Measurements from ENCODE around the gene HMX1.

HMX1 gene

GRCh38 chr4:8913121-8913857 lies 41.6 kb upstream of the HMX1 start:
- intact Hi-C loops (cut with micrococcal nuclease), result no loop called here

DNA sequence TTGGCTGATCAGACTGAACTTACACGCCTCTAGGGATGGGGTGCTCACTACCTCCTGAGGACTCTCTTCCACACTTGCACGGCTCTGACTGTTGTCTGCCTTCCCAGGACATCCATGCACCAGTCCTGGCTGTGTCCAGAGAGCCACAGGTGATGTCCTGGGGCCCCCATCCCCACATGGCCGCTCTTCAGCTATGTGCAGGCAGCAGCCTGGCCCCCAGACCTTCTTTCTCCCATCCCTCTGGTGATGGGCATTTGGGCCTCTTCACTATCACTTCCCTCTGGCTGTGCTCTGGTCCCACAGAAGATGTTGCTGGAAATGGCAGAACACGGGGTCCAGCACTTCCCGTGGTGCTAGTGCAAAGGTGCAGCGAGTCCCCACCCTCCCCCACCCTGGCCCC lies 40.9 kb upstream of the HMX1 start:
- intact Hi-C loops (cut with micrococcal nuclease), result no loop called here
- Mint-ChIP-seq H3K36me3 (ENCODE audit: low read depth) (no peaks in the 10 kb centered on the region), H3K27ac (no peak overlapping the region), H3K4me3 (no peak overlapping the region), H3K4me1 (ENCODE audit: low read depth) (no peaks in the 10 kb centered on the region), H3K9me3 (no peaks in the 10 kb centered on the region), H3K27me3 (no peaks in the 10 kb centered on the region)

More at GRCh38 chr4:8913121-8913857, 41.6 kb upstream of the HMX1 start:
- no peak overlapping the region for H3K4me3 Mint-ChIP-seq
- H3K27ac Mint-ChIP-seq, result no peak overlapping the region
- no peaks in the 10 kb centered on the region for H3K36me3 Mint-ChIP-seq (ENCODE audit: low read depth)
- H3K9me3 Mint-ChIP-seq, result no peaks in the 10 kb centered on the region
- no peaks in the 10 kb centered on the region for H3K4me1 Mint-ChIP-seq (ENCODE audit: low read depth)
- no peaks in the 10 kb centered on the region for H3K27me3 Mint-ChIP-seq

- Mint-ChIP-seq H3K4me3 (no peak overlapping the region), H3K36me3 (ENCODE audit: low read depth) (no peaks in the 10 kb centered on the region), H3K4me1 (ENCODE audit: low read depth) (no peaks in the 10 kb centered on the region), H3K27ac (no peak overlapping the region), H3K27me3 (no peaks in the 10 kb centered on the region), H3K9me3 (no peaks in the 10 kb centered on the region)
- intact Hi-C loops (cut with micrococcal nuclease), result no loop called here
These were observed 40.4 kb upstream of the HMX1 start for GRCh38 chr4:8912089-8912455.

- no peaks in the 10 kb centered on the region for H3K36me3 Mint-ChIP-seq (ENCODE audit: low read depth)
- intact Hi-C loops (cut with micrococcal nuclease), result no loop called here
- no peaks in the 10 kb centered on the region for H3K9me3 Mint-ChIP-seq
- no peak overlapping the region for H3K27ac Mint-ChIP-seq
- no peaks in the 10 kb centered on the region for H3K27me3 Mint-ChIP-seq
- no peaks in the 10 kb centered on the region for H3K4me1 Mint-ChIP-seq (ENCODE audit: low read depth)
- H3K4me3 Mint-ChIP-seq, result no peak overlapping the region
These were observed 39.9 kb upstream of the HMX1 start for GRCh38 chr4:8911316-8912088.

- H3K9me3 Mint-ChIP-seq, result no peaks in the 10 kb centered on the region
- H3K27ac Mint-ChIP-seq, result no peak overlapping the region
- no peaks in the 10 kb centered on the region for H3K4me1 Mint-ChIP-seq (ENCODE audit: low read depth)
- no peaks in the 10 kb centered on the region for H3K36me3 Mint-ChIP-seq (ENCODE audit: low read depth)
- intact Hi-C loops (cut with micrococcal nuclease), result no loop called here
- H3K27me3 Mint-ChIP-seq, result no peaks in the 10 kb centered on the region
- H3K4me3 Mint-ChIP-seq, result no peak overlapping the region
These were observed 39.2 kb upstream of the HMX1 start for GRCh38 chr4:8910822-8911315.

- Mint-ChIP-seq H3K27me3 (no peaks in the 10 kb centered on the region), H3K9me3 (no peaks in the 10 kb centered on the region), H3K27ac (no peak overlapping the region), H3K4me1 (ENCODE audit: low read depth) (no peaks in the 10 kb centered on the region), H3K36me3 (ENCODE audit: low read depth) (no peaks in the 10 kb centered on the region), H3K4me3 (no peak overlapping the region)
- intact Hi-C loops (cut with micrococcal nuclease), result no loop called here
These were observed 38.6 kb upstream of the HMX1 start for GRCh38 chr4:8910100-8910821.

- H3K4me1 Mint-ChIP-seq (ENCODE audit: low read depth), result no peaks in the 10 kb centered on the region
- H3K4me3 Mint-ChIP-seq, result no peak overlapping the region
- H3K36me3 Mint-ChIP-seq (ENCODE audit: low read depth), result no peaks in the 10 kb centered on the region
- no peaks in the 10 kb centered on the region for H3K27me3 Mint-ChIP-seq
- H3K27ac Mint-ChIP-seq, result no peak overlapping the region
- no peaks in the 10 kb centered on the region for H3K9me3 Mint-ChIP-seq
- intact Hi-C loops (cut with micrococcal nuclease), result no loop called here
These were observed 37.9 kb upstream of the HMX1 start for GRCh38 chr4:8909548-8909947.

GRCh38 chr4:8908206-8908893 lies 36.7 kb upstream of the HMX1 start:
- Mint-ChIP-seq H3K36me3 (ENCODE audit: low read depth) (no peaks in the 10 kb centered on the region), H3K27ac (no peak overlapping the region), H3K4me1 (ENCODE audit: low read depth) (no peaks in the 10 kb centered on the region), H3K27me3 (no peaks in the 10 kb centered on the region), H3K4me3 (no peak overlapping the region), H3K9me3 (no peaks in the 10 kb centered on the region)
- intact Hi-C loops (cut with micrococcal nuclease), result no loop called here

DNA sequence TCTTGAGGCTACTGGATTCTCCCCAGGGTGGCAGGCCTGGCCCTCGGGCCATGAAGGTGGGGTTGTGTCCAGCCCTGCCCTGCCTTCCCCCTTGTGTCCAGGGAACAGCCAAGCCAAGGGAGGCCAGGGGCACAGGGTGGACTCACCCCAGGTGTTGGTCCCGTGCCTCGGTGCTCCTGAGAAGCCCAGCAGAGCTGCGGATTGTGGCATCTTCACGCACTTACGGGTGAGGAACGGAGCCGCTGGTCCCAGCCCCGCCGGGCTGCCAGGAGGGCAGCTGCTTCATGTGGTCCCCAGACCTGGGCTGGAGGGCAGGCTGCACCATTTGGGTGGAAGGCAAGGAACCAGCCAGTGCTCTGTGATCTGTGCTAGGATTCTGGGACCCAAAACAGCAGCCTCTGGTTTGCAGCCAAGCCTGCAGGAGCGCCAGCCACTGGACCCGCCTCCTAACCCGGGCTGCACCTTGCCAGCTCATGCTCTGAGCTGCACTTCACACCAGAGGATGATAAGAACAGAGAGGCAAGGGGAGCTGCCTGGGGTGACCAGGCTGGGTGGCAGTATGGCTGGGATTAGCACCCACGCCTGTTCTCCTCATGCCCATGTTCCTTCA lies 36.1 kb upstream of the HMX1 start:
- no peaks in the 10 kb centered on the region for H3K4me1 Mint-ChIP-seq (ENCODE audit: low read depth)
- peaks cover 3% of the 10 kb centered on the region for H3K9me3 Mint-ChIP-seq
- H3K27me3 Mint-ChIP-seq, result no peaks in the 10 kb centered on the region
- intact Hi-C loops (cut with micrococcal nuclease), result no loop called here
- no peak overlapping the region for H3K4me3 Mint-ChIP-seq
- H3K27ac Mint-ChIP-seq, result no peak overlapping the region
- no peaks in the 10 kb centered on the region for H3K36me3 Mint-ChIP-seq (ENCODE audit: low read depth)

DNA sequence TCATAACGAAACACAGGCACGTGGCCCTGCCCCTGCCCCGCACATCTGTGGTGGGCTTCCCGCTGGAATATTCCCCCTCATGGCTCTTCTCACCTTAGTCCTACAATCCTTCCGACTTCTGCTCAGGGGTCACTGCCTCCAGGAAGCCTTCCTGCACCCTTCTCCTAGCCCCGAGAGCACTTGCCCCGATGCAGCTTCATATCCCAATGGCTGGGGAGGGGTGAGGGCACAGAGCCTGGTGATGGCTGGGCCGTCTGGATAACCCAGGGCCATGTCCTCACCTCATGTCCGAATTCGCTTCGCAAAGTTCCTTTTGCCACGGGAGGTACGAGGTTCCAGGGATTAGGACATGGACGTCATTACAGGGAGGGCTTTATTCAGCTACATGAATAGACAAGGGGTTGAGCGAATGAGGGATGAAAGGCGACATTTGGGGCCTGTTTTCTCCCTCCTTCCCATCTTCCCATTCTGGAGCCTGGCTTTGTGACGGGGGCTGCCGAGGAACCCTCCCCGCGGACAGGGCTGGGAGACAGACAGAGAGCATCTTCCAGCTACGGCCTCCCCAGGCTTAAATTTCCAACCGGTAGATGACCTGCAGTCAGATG lies 35.5 kb upstream of the HMX1 start:
- H3K4me1 Mint-ChIP-seq (ENCODE audit: low read depth), result no peaks in the 10 kb centered on the region
- H3K4me3 Mint-ChIP-seq, result no peak overlapping the region
- intact Hi-C loops (cut with micrococcal nuclease), result no loop called here
- H3K36me3 Mint-ChIP-seq (ENCODE audit: low read depth), result no peaks in the 10 kb centered on the region
- no peak overlapping the region for H3K27ac Mint-ChIP-seq
- H3K27me3 Mint-ChIP-seq, result no peaks in the 10 kb centered on the region
- H3K9me3 Mint-ChIP-seq, result peaks cover 9% of the 10 kb centered on the region

DNA sequence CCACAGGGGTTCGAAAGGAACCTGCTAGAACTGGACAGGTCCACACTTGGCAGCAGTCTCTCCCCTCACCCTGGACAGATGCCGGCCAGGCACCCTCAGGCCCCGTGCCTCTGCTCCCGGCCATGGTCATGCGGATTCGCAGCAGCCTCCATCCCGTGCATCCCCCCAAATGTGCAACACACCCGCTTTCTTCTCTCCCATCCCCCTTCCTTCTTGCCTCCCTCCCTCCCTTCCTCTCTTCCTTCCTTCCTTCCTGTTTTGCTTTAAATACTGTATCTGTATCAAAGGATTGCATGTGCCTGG lies 35.0 kb upstream of the HMX1 start:
- Mint-ChIP-seq H3K36me3 (ENCODE audit: low read depth) (no peaks in the 10 kb centered on the region), H3K9me3 (peaks cover 13% of the 10 kb centered on the region), H3K27ac (no peak overlapping the region), H3K4me3 (no peak overlapping the region), H3K4me1 (ENCODE audit: low read depth) (no peaks in the 10 kb centered on the region), H3K27me3 (no peaks in the 10 kb centered on the region)
- intact Hi-C loops (cut with micrococcal nuclease), result no loop called here

GRCh38 chr4:8905773-8906667 lies 34.4 kb upstream of the HMX1 start:
- intact Hi-C loops (cut with micrococcal nuclease), result no loop called here
- no peaks in the 10 kb centered on the region for H3K27me3 Mint-ChIP-seq
- H3K36me3 Mint-ChIP-seq (ENCODE audit: low read depth), result no peaks in the 10 kb centered on the region
- H3K4me3 Mint-ChIP-seq, result no peak overlapping the region
- H3K27ac Mint-ChIP-seq, result no peak overlapping the region
- H3K4me1 Mint-ChIP-seq (ENCODE audit: low read depth), result no peaks in the 10 kb centered on the region
- H3K9me3 Mint-ChIP-seq, result peaks cover 19% of the 10 kb centered on the region

Measured in dendritic cell treated with granulocyte-macrophage colony-stimulating factor and Interleukin-4, amounts not matched to agents 40 ng/mL and 50 ng/mL, for 4 days (primary cell).